HepG2 (cell line): ENCODE data around the gene FANCG. TPM values are rescaled to one million over a fixed set of nuclear protein-coding genes. Genes with fewer than 3 reads are reported as not detected.

Experiments used
- CC2D1A ChIP-seq: sonication (generic); formaldehyde crosslinking; IDR thresholded peaks from 2 replicates; pipeline ENCODE4 v1.8.1; 2023; ENCODE audit warnings: mild to moderate bottlenecking, missing genetic modification reagents
- DMAP1 ChIP-seq: IDR thresholded peaks from 2 replicates; pipeline ENCODE4 v1.6.1; 2016
- ERF ChIP-seq: IDR thresholded peaks from 2 replicates; pipeline ENCODE4 v1.6.1; 2018; ENCODE audit warnings: missing biosample characterization, missing genetic modification reagents
- FOXM1 ChIP-seq: sonication (generic); formaldehyde crosslinking; IDR thresholded peaks from 2 replicates; pipeline ENCODE4 v1.5.0; 2020; ENCODE audit warnings: missing genetic modification reagents
- GATAD2A ChIP-seq: IDR thresholded peaks from 2 replicates; pipeline ENCODE4 v1.6.1; 2016
- GPN1 ChIP-seq: sonication (generic); formaldehyde crosslinking; IDR thresholded peaks from 2 replicates; pipeline ENCODE4 v1.5.1; 2020; ENCODE audit warnings: missing genetic modification reagents, borderline replicate concordance
- HCFC1 ChIP-seq: fragments of 150-350 bp; IDR thresholded peaks from 2 replicates; pipeline ENCODE4 v1.6.1; 2014; ENCODE audit warnings: low read depth, low read length
- HMGA1 ChIP-seq: sonication (generic); formaldehyde crosslinking; conservative IDR thresholded peaks from 2 replicates; pipeline ENCODE4 v1.4.0; 2020; ENCODE audit warnings: missing genetic modification reagents
- IKZF1 ChIP-seq: fragments of 450-650 bp; IDR thresholded peaks from 2 replicates; pipeline ENCODE4 v1.7.1; 2016
- IKZF4 ChIP-seq: sonication (generic); formaldehyde crosslinking; IDR thresholded peaks from 2 replicates; pipeline ENCODE4 v1.5.1; 2020; ENCODE audit warnings: borderline replicate concordance, mild to moderate bottlenecking, low read depth, missing genetic modification reagents; ENCODE audit errors: not compliant biosample characterization
- ISX ChIP-seq: sonication (generic); formaldehyde crosslinking; conservative IDR thresholded peaks from 2 replicates; pipeline ENCODE4 v1.5.0; 2020; ENCODE audit warnings: missing genetic modification reagents
- KDM1A ChIP-seq: IDR thresholded peaks from 2 replicates; pipeline ENCODE4 v1.6.1; 2016; ENCODE audit warnings: missing compliant biosample characterization
- SMARCC2 ChIP-seq: fragments of 450-650 bp; IDR thresholded peaks from 2 replicates; pipeline ENCODE4 v1.6.1; 2017; ENCODE audit warnings: antibody characterized with exemption, mild to moderate bottlenecking
- TEF ChIP-seq: sonication (generic); formaldehyde crosslinking; IDR thresholded peaks from 2 replicates; pipeline ENCODE4 v1.5.0; 2020; ENCODE audit warnings: missing genetic modification reagents
- THYN1 ChIP-seq: sonication (generic); formaldehyde crosslinking; IDR thresholded peaks from 2 replicates; pipeline ENCODE4 v1.8.1; 2023; ENCODE audit warnings: low read depth, mild to moderate bottlenecking, moderate library complexity, missing genetic modification reagents, borderline replicate concordance
- U2AF2 ChIP-seq: fragments of 200-400 bp; formaldehyde crosslinking; IDR thresholded peaks from 2 replicates; pipeline ENCODE4 v1.6.1; 2017; ENCODE audit warnings: low read depth, mild to moderate bottlenecking, low read length
- ZNF224 ChIP-seq: sonication (generic); formaldehyde crosslinking; IDR thresholded peaks from 2 replicates; pipeline ENCODE4 v1.5.0; 2020; ENCODE audit warnings: mild to moderate bottlenecking, missing genetic modification reagents
- ZNF264 ChIP-seq: sonication (generic); formaldehyde crosslinking; IDR thresholded peaks from 2 replicates; pipeline ENCODE4 v1.4.0; 2020; ENCODE audit warnings: missing genetic modification reagents
- ZNF496 ChIP-seq: sonication (generic); formaldehyde crosslinking; IDR thresholded peaks from 2 replicates; pipeline ENCODE4 v1.8.1; 2023; ENCODE audit warnings: mild to moderate bottlenecking, moderate library complexity, missing genetic modification reagents; ENCODE audit not compliant: insufficient replicate concordance
- ZNF674 ChIP-seq: sonication (generic); formaldehyde crosslinking; IDR thresholded peaks from 2 replicates; pipeline ENCODE4 v1.5.0; 2020; ENCODE audit warnings: low read depth, mild to moderate bottlenecking, missing genetic modification reagents
- polyA plus RNA-seq, 8 experiments: library from polyadenylated mRNA; depleted of rRNA in 3 of 8; stranded (reverse) in 7 of 8; unstranded in 1 of 8; fragments of >200 nt; fragmentation: Illumina TruSeq in 4 of 8; extraction: Trizol in 4 of 8; gene quantifications; 2 replicates each; pipeline versions ENCODE4 v1.2.1 to v1.2.3, GENCODE V29; 2011 to 2016; ENCODE audit warnings: low read depth in 4 of 8, missing spikeins in 1 of 8, mixed read lengths in 1 of 8; ENCODE audit not compliant: insufficient read depth in 1 of 8
- total RNA-seq, 5 experiments: library from RNA; depleted of rRNA; stranded (reverse); fragments of >200 nt; fragmentation: Illumina TruSeq; extraction: Trizol; gene quantifications; 2 replicates each; pipeline ENCODE4 v1.2.3, GENCODE V29; 2016; ENCODE audit warnings: low read depth in 1 of 5
- TF ChIP-seq, protein P1 (sequence below): sonication (generic); formaldehyde crosslinking; IDR thresholded peaks from 2 replicates; pipeline ENCODE4 v1.5.1; 2020; ENCODE audit warnings: mild to moderate bottlenecking, missing genetic modification reagents, moderate library complexity
- TF ChIP-seq, protein P2 (sequence below): sonication (generic); formaldehyde crosslinking; IDR thresholded peaks from 2 replicates; pipeline ENCODE4 v1.8.1; 2023; ENCODE audit warnings: mild to moderate bottlenecking, moderate library complexity, missing genetic modification reagents
- TF ChIP-seq, protein P3 (sequence below): sonication (generic); formaldehyde crosslinking; IDR thresholded peaks from 2 replicates; pipeline ENCODE4 v1.8.0; 2022; ENCODE audit warnings: missing genetic modification reagents, low read depth, mild to moderate bottlenecking, borderline replicate concordance
- TF ChIP-seq, protein P4 (sequence below): sonication (generic); formaldehyde crosslinking; IDR thresholded peaks from 2 replicates; pipeline ENCODE4 v1.5.0; 2020; ENCODE audit warnings: missing genetic modification reagents

FANCG gene
- total and polyA plus RNA-seq, 2 of the 13 experiments (the other 11 are each of a cell fraction or from before 2014, with no cell fraction given) = 14.4 to 45.1 TPM

DNA sequence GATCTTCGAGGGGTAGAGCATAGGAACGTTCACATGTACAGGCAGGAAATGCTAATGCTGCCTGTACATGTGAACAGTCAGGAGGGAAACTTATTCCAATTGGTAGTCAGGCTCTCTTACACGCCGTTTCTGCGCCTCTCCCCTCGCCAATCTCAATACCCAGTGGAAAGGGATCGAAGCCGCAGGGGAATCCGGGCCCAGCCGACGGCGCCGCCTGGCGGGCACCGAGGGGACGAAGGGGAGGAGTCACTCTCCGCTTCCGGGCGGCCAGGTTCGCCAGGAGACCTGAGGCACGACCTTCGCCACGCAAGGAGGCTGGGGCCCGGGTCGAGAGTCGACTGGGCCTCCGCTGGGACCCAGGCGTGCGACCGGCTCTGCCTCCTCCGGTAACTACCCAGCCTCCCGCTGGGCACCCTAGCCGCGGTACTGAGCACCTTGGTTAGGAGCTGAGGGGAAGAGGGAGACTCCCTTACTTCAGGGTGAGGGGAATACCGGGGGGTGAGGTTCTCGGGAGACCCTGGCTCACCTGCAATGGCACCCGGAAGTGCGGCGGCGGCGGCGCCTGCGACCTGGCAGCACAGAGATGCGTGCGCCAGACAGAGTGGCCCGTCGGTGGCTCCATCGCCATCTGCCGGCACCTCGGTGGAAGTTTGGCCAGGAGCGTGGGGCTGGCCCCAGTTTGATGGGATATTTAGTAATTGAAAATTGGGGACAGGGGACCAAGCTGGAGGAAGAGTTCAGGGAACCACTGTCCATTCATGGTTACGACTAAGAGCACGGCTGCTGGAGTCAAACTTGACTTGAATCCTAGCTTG lies 16.5 kb upstream of the FANCG start, which contains the start of gene PIGO (continued):
- TF ChIP-seq, protein P1, sequence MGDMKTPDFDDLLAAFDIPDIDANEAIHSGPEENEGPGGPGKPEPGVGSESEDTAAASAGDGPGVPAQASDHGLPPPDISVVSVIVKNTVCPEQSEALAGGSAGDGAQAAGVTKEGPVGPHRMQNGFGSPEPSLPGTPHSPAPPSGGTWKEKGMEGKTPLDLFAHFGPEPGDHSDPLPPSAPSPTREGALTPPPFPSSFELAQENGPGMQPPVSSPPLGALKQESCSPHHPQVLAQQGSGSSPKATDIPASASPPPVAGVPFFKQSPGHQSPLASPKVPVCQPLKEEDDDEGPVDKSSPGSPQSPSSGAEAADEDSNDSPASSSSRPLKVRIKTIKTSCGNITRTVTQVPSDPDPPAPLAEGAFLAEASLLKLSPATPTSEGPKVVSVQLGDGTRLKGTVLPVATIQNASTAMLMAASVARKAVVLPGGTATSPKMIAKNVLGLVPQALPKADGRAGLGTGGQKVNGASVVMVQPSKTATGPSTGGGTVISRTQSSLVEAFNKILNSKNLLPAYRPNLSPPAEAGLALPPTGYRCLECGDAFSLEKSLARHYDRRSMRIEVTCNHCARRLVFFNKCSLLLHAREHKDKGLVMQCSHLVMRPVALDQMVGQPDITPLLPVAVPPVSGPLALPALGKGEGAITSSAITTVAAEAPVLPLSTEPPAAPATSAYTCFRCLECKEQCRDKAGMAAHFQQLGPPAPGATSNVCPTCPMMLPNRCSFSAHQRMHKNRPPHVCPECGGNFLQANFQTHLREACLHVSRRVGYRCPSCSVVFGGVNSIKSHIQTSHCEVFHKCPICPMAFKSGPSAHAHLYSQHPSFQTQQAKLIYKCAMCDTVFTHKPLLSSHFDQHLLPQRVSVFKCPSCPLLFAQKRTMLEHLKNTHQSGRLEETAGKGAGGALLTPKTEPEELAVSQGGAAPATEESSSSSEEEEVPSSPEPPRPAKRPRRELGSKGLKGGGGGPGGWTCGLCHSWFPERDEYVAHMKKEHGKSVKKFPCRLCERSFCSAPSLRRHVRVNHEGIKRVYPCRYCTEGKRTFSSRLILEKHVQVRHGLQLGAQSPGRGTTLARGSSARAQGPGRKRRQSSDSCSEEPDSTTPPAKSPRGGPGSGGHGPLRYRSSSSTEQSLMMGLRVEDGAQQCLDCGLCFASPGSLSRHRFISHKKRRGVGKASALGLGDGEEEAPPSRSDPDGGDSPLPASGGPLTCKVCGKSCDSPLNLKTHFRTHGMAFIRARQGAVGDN (CRISPR knock-in tag) = peak; percentile 95
- TF ChIP-seq, protein P2, sequence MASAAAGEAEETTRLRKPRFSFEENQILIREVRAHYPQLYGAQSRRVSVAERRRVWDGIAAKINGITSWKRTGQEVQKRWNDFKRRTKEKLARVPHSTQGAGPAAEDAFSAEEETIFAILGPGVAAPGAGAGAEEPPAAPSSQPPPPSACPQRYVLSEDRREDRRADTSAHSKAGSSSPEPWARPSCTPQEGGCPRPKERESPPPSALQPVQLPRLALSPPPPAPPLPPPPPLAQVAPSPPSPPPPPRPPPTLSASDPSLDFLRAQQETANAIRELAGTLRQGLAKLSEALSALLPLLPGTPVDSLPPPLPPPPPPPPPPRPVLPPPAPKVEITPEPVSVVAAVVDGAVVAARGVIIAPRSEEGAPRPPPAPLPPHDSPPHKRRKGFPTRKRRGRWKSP = 0 out of 2 replicates have a peak, but pooled peaks have one; percentile 73
- TF ChIP-seq SMARCC2 = no peak
- no peak for TF ChIP-seq ISX
- TF ChIP-seq ZNF264 (CRISPR knock-in tag) = peak; percentile 86
- TF ChIP-seq IKZF1 = no peak
- TF ChIP-seq HCFC1 = peak; percentile 40; the same call in 1 of the 2 replicates
- TF ChIP-seq U2AF2 = no peak
- peak; percentile 83 for TF ChIP-seq ERF (CRISPR knock-in tag)
- TF ChIP-seq DMAP1 (CRISPR knock-in tag) = peak; percentile 99
- peak; percentile 83; the same call in 1 of the 2 replicates for TF ChIP-seq ZNF224 (CRISPR knock-in tag)
- TF ChIP-seq ZNF496 (CRISPR knock-in tag) = no peak
- TF ChIP-seq ZNF674 (CRISPR knock-in tag) = 0 out of 2 replicates have a peak, but pooled peaks have one; percentile 76
- TF ChIP-seq, protein P3, sequence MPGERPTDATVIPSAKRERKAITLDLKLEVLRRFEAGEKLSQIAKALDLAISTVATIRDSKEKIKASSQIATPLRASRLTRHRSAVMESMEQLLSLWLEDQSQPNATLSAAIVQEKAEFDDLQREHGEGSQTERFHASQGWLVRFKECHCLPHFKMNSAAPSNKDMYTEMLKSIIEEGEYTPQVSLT = no peak
- TF ChIP-seq IKZF4 (CRISPR knock-in tag) = no peak
- TF ChIP-seq GATAD2A (CRISPR knock-in tag) = peak; percentile 52; the same call in 1 of the 2 replicates
- no peak for TF ChIP-seq CC2D1A (CRISPR knock-in tag)
- TF ChIP-seq FOXM1 (CRISPR knock-in tag) = no peak
- TF ChIP-seq TEF (CRISPR knock-in tag) = 0 out of 2 replicates have a peak, but pooled peaks have one; percentile 24
- no peak for TF ChIP-seq GPN1
- no peak for TF ChIP-seq THYN1
- no peak for TF ChIP-seq HMGA1 (CRISPR knock-in tag)
- TF ChIP-seq, protein P4, sequence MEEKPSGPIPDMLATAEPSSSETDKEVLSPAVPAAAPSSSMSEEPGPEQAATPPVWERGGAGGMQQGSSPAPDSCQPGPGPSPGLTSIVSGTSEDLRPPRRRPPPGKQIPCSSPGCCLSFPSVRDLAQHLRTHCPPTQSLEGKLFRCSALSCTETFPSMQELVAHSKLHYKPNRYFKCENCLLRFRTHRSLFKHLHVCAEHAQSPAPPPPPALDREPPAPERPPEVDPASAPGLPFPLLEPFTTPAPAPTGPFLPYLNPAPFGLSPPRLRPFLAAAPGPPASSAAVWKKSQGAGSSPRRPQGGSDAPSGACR = peak; percentile 90; the same call in 1 of the 2 replicates
- TF ChIP-seq KDM1A (CRISPR knock-in tag) = 0 out of 2 replicates have a peak, but pooled peaks have one; percentile 40
